Measurements from ENCODE around the gene TMC8.
A peak's percentile ranks its signal among the peaks of the same experiment; 100 is the strongest.
"Not testable (repeated sequence)": the region's sequence is repeated elsewhere in the genome, so short reads cannot be mapped to it uniquely, and the experiment has no call there.

The TMC8 gene

GRCh38 chr17:78135858-78136500 lies 5.4 kb downstream of the TMC8 start:
- DNase-seq: no peak

- DNase-seq: peak in 1 of 3 donors; percentile 46
These were observed 7.0 kb downstream of the TMC8 start for GRCh38 chr17:78137392-78138203.

GRCh38 chr17:78138204-78139060 lies 7.9 kb downstream of the TMC8 start:
- peak; percentile 54 to 73 (median 61) for DNase-seq

GRCh38 chr17:78139861-78140168 lies 9.2 kb downstream of the TMC8 start:
- DNase-seq: not testable (repeated sequence)

GRCh38 chr17:78140169-78141051 lies 9.8 kb downstream of the TMC8 start:
- DNase-seq: peak; percentile 95 to 98 (median 97)

GRCh38 chr17:78141437-78142118 lies 11.0 kb downstream of the TMC8 start:
- no peak for DNase-seq

- DNase-seq: peak; percentile 67 to 78 (median 73)
These were observed 11.7 kb downstream of the TMC8 start for GRCh38 chr17:78142119-78142861.

- DNase-seq: no peak
These were observed 12.9 kb downstream of the TMC8 start for GRCh38 chr17:78143214-78144146.

- DNase-seq: peak; percentile 96 to 98 (median 97)
These were observed 13.7 kb downstream of the TMC8 start for GRCh38 chr17:78144147-78144719.

GRCh38 chr17:78144736-78145641 lies 14.4 kb downstream of the TMC8 start:
- no peak for DNase-seq

GRCh38 chr17:78146471-78146869 lies 15.9 kb downstream of the TMC8 start:
- no peak for DNase-seq

- DNase-seq: no peak
These were observed 16.3 kb downstream of the TMC8 start for GRCh38 chr17:78146881-78147280.

- no peak for DNase-seq
These were observed 16.9 kb downstream of the TMC8 start for GRCh38 chr17:78147315-78147998.

- no peak for DNase-seq
These were observed 17.9 kb downstream of the TMC8 start for GRCh38 chr17:78148286-78149016.

- no peak for DNase-seq
These were observed 21.0 kb downstream of the TMC8 start for GRCh38 chr17:78151514-78152008.

GRCh38 chr17:78154903-78155811 lies 24.6 kb downstream of the TMC8 start:
- DNase-seq: peak; percentile 88 to 92 (median 92)

Data from suppressor macrophage treated with lipopolysaccharide for 1 hour (primary cell).